HCT116 (cell line): Measurements from ENCODE around the gene TRIM4. TPM values are rescaled to one million over a fixed set of nuclear protein-coding genes. Genes with fewer than 3 reads are reported as not detected.

Experiments used
- ATAC-seq: fragments of 200-7000 bp; cut with Tn5 transposase; 2 replicates; pipeline ENCODE4 v1.9.1; 2020; ENCODE audit warnings: mild to moderate bottlenecking, moderate library complexity
- BruUV-seq: library from RNA; stranded (reverse); fragments of 400-500 nt; replicated peaks from 2 replicates; lab custom pipeline; 2021; lab: Mats Ljungman, UMichigan
- CTCF ChIA-PET: fragments of 300-600 bp; sonication (Branson Sonifier 250); formaldehyde crosslinking; loops from one replicate; lab custom pipeline; 2021; ENCODE audit warnings: antibody characterized with exemption; lab: Charles Lee
- POLR2A ChIA-PET: fragments of 300-600, 350-600 bp; sonication (Branson Sonifier 250); formaldehyde crosslinking; loops from one replicate; lab custom pipeline; 2021; ENCODE audit warnings: antibody characterized with exemption; lab: Charles Lee
- RAD21 ChIA-PET, 2 experiments: fragments of 300-600 bp; sonication (Branson Sonifier 250); formaldehyde crosslinking; loops; one replicate each; lab custom pipeline; 2023; ENCODE audit warnings: low total read pairs in 2 of 2; ENCODE audit not compliant: uncharacterized antibody in 2 of 2, unreplicated experiment in 2 of 2, low non-redundant PET in 1 of 2; lab: Charles Lee
- DNase-seq: peaks from one replicate; pipeline ENCODE4 v3.0.0-alpha.2; 2010; ENCODE audit warnings: low read depth, low spot score
- H2AFZ ChIP-seq: fragments of 200-600 bp; shearing (Covaris generic), sonication (generic); 2 replicates; pipeline ENCODE4 v1.6.1; 2017; ENCODE audit warnings: low read depth, mixed run types, mixed read lengths, antibody characterized with exemption, low read length; ENCODE audit not compliant: poor library complexity, severe bottlenecking
- H3K27ac ChIP-seq: 2 replicates; pipeline ENCODE4 v1.5.1; 2012; ENCODE audit warnings: low read depth, low read length
- H3K27me3 ChIP-seq: fragments of 200-600 bp; sonication (generic); 2 replicates; pipeline ENCODE4 v1.6.1; 2016; ENCODE audit warnings: mixed run types, low read length, mixed read lengths; ENCODE audit not compliant: insufficient read depth
- H3K36me3 ChIP-seq, 2 experiments: fragments of 200-500 bp in 1 of 2; fragments of 200-600 bp in 1 of 2; sonication (Bioruptor generic) in 1 of 2; sonication (generic) in 1 of 2; 2 replicates each; pipeline versions ENCODE4 v1.5.1 to v1.6.1; 2014 to 2016; ENCODE audit warnings: low read length in 2 of 2, inconsistent platforms in 1 of 2, mixed read lengths in 1 of 2, mixed run types in 1 of 2; ENCODE audit not compliant: insufficient read depth in 2 of 2, control insufficient read depth in 1 of 2
- H3K4me1 ChIP-seq, 2 experiments: fragments of 200-600 bp in 1 of 2; sonication (generic) in 1 of 2; 2 replicates each; pipeline versions ENCODE4 v1.5.1 to v1.6.1; 2012 to 2017; ENCODE audit warnings: low read length in 2 of 2, inconsistent platforms in 1 of 2, mild to moderate bottlenecking in 1 of 2, mixed read lengths in 1 of 2, mixed run types in 1 of 2, moderate library complexity in 1 of 2; ENCODE audit not compliant: insufficient read depth in 2 of 2, control insufficient read depth in 1 of 2
- H3K4me2 ChIP-seq: fragments of 200-600 bp; sonication (generic); 2 replicates; pipeline ENCODE4 v1.6.1; 2017; ENCODE audit warnings: mixed run types, low read length, mixed read lengths
- H3K4me3 ChIP-seq, 2 experiments: fragments of 200-600 bp in 1 of 2; sonication (generic) in 1 of 2; replicated peaks in 1 of 2; 2 replicates each; pipeline ENCODE4 v1.5.1; 2011 to 2016; ENCODE audit warnings: low read length in 2 of 2, control low read depth in 1 of 2, low read depth in 1 of 2, mild to moderate bottlenecking in 1 of 2, mixed read lengths in 1 of 2, mixed run types in 1 of 2
- H3K79me2 ChIP-seq: fragments of 200-600 bp; sonication (generic); 2 replicates; pipeline ENCODE4 v1.6.1; 2017; ENCODE audit warnings: mild to moderate bottlenecking, mixed run types, low read length, moderate library complexity, mixed read lengths; ENCODE audit not compliant: insufficient read depth
- H3K9ac ChIP-seq: fragments of 200-600 bp; sonication (generic); 2 replicates; pipeline ENCODE4 v1.6.1; 2016; ENCODE audit warnings: low read length, mixed read lengths
- H3K9me2 ChIP-seq: fragments of 200-600 bp; sonication (generic), shearing (Covaris generic); 2 replicates; pipeline ENCODE4 v1.6.1; 2017; ENCODE audit warnings: mixed run types, mild to moderate bottlenecking, moderate library complexity; ENCODE audit not compliant: insufficient read depth
- H3K9me3 ChIP-seq, 2 experiments: fragments of 200-500 bp in 1 of 2; fragments of 200-600 bp in 1 of 2; sonication (Bioruptor generic) in 1 of 2; sonication (generic) in 1 of 2; 2 replicates each; pipeline ENCODE4 v1.6.1; 2014 to 2017; ENCODE audit warnings: low read length in 2 of 2, mixed read lengths in 2 of 2, inconsistent platforms in 1 of 2, low read depth in 1 of 2, mild to moderate bottlenecking in 1 of 2, mixed run types in 1 of 2, moderate library complexity in 1 of 2; ENCODE audit not compliant: control insufficient read depth in 1 of 2, insufficient read depth in 1 of 2
- H4K20me1 ChIP-seq: fragments of 200-600 bp; sonication (generic), shearing (Covaris generic); 2 replicates; pipeline ENCODE4 v1.6.1; 2017; ENCODE audit warnings: mixed run types, mild to moderate bottlenecking, moderate library complexity; ENCODE audit not compliant: insufficient read depth
- ATF3 ChIP-seq: IDR thresholded peaks from 2 replicates; pipeline ENCODE4 v1.6.1; 2012
- CBX3 ChIP-seq: IDR thresholded peaks from 2 replicates; pipeline ENCODE4 v1.6.1; 2012; ENCODE audit warnings: low read depth
- CEBPB ChIP-seq: IDR thresholded peaks from 2 replicates; pipeline ENCODE4 v1.6.1; 2012; ENCODE audit warnings: low read depth
- ELF1 ChIP-seq: IDR thresholded peaks from 2 replicates; pipeline ENCODE4 v1.6.1; 2012; ENCODE audit warnings: low read depth, borderline replicate concordance
- EZH2 ChIP-seq: fragments of 200-600 bp; sonication (generic); IDR thresholded peaks from 2 replicates; pipeline ENCODE4 v1.6.1; 2017; ENCODE audit warnings: antibody characterized with exemption, mixed run types
- EZH2phosphoT487 ChIP-seq: fragments of 200-600 bp; IDR thresholded peaks from 2 replicates; pipeline ENCODE4 v1.6.1; 2018; ENCODE audit warnings: antibody characterized with exemption, borderline replicate concordance
- FOSL1 ChIP-seq: IDR thresholded peaks from 2 replicates; pipeline ENCODE4 v1.6.1; 2012; ENCODE audit warnings: low read depth
- JUND ChIP-seq: IDR thresholded peaks from 2 replicates; pipeline ENCODE4 v1.6.1; 2012
- MAX ChIP-seq: IDR thresholded peaks from 2 replicates; pipeline ENCODE4 v1.6.1; 2012
- POLR2AphosphoS5 ChIP-seq: IDR thresholded peaks from 2 replicates; pipeline ENCODE4 v1.6.1; 2011; ENCODE audit warnings: mild to moderate bottlenecking, low read depth, low read length, moderate library complexity
- REST ChIP-seq: IDR thresholded peaks from 2 replicates; pipeline ENCODE4 v1.6.1; 2012; ENCODE audit warnings: low read depth
- SP1 ChIP-seq: IDR thresholded peaks from 2 replicates; pipeline ENCODE4 v1.6.1; 2012; ENCODE audit warnings: low read depth
- SRF ChIP-seq: IDR thresholded peaks from 2 replicates; pipeline ENCODE4 v1.6.1; 2012; ENCODE audit warnings: low read depth
- TCF7L2 ChIP-seq: IDR thresholded peaks from 2 replicates; pipeline ENCODE4 v1.7.0; 2011; ENCODE audit warnings: borderline replicate concordance, inconsistent platforms; ENCODE audit not compliant: insufficient read depth, insufficient read length; ENCODE audit errors: extremely low read depth
- YY1 ChIP-seq: IDR thresholded peaks from 2 replicates; pipeline ENCODE4 v1.6.1; 2011; ENCODE audit warnings: low read length, low read depth, moderate library complexity, mild to moderate bottlenecking; ENCODE audit not compliant: insufficient replicate concordance; ENCODE audit errors: extremely low read depth
- ZBTB33 ChIP-seq: IDR thresholded peaks from 2 replicates; pipeline ENCODE4 v1.6.1; 2011; ENCODE audit warnings: mild to moderate bottlenecking, low read length, moderate library complexity; ENCODE audit not compliant: insufficient replicate concordance; ENCODE audit errors: extremely low read depth
- ZFX ChIP-seq: fragments of 450-650 bp; IDR thresholded peaks from 2 replicates; pipeline ENCODE4 v1.6.1; 2017
- ZNF274 ChIP-seq: fragments of 200-500 bp; sonication (Bioruptor generic); IDR thresholded peaks from 2 replicates; pipeline ENCODE4 v1.6.1; 2014; ENCODE audit warnings: mild to moderate bottlenecking, low read depth, low read length, inconsistent platforms
- intact Hi-C: fragments of 100-400 bp; cut with micrococcal nuclease; formaldehyde crosslinking; loops from 2 replicates; pipeline ENCODE4 v1.10.0; 2022
- total RNA-seq: library from RNA; stranded (reverse); gene quantifications from one replicate; pipeline ENCODE4 v1.2.1, GENCODE V29; 2021; ENCODE audit not compliant: unreplicated experiment
- TF ChIP-seq, protein P1 (sequence below), 3 experiments: fragments of 200-600 bp in 1 of 3; sonication (generic) in 1 of 3; IDR thresholded peaks in 2 of 3; conservative IDR thresholded peaks in 1 of 3; 2 replicates each; pipeline ENCODE4 v1.5.1; 2012 to 2017; ENCODE audit warnings: low read depth in 2 of 3, low read length in 2 of 3, antibody characterized with exemption in 1 of 3, borderline replicate concordance in 1 of 3, control low read depth in 1 of 3, mild to moderate bottlenecking in 1 of 3, mixed read lengths in 1 of 3, mixed run types in 1 of 3, moderate library complexity in 1 of 3; ENCODE audit not compliant: insufficient read depth in 1 of 3

The TRIM4 gene
- total RNA-seq, 1 experiment from 2014 or later: 25.1 TPM

- Histone ChIP-seq H3K4me3 (no peak overlapping the region), H3K27ac (no peak overlapping the region), H3K9ac (no peak overlapping the region), H3K4me2 (no peak overlapping the region), H3K4me1 (no peaks in the 10 kb centered on the region), H3K9me3 (no peaks in the 10 kb centered on the region), H2AFZ (no peak overlapping the region), H4K20me1 (no peaks in the 10 kb centered on the region), H3K79me2 (no peaks in the 10 kb centered on the region), H3K36me3 (no peaks in the 10 kb centered on the region), H3K9me2 (no peaks in the 10 kb centered on the region), H3K27me3 (peaks cover 3% of the 10 kb centered on the region; the same call in 1 of the 2 replicates)
- CTCF ChIA-PET: no interaction called here
- DNase-seq (no peak), ATAC-seq (no peak)
- no TSS peak for BruUV-seq
- POLR2A ChIA-PET: no interaction called here
- intact Hi-C loops: no loop called here
- TF ChIP-seq ZNF274 (no peak), EZH2phosphoT487 (no peak), ZBTB33 (no peak), SRF (no peak), ELF1 (no peak), CEBPB (no peak), REST (no peak), POLR2AphosphoS5 (no peak), SP1 (no peak), MAX (no peak), JUND (no peak), TCF7L2 (no peak), ZFX (no peak), EZH2 (no peak), FOSL1 (no peak), CBX3 (no peak), YY1 (no peak), ATF3 (no peak)
- TF ChIP-seq, protein P1, sequence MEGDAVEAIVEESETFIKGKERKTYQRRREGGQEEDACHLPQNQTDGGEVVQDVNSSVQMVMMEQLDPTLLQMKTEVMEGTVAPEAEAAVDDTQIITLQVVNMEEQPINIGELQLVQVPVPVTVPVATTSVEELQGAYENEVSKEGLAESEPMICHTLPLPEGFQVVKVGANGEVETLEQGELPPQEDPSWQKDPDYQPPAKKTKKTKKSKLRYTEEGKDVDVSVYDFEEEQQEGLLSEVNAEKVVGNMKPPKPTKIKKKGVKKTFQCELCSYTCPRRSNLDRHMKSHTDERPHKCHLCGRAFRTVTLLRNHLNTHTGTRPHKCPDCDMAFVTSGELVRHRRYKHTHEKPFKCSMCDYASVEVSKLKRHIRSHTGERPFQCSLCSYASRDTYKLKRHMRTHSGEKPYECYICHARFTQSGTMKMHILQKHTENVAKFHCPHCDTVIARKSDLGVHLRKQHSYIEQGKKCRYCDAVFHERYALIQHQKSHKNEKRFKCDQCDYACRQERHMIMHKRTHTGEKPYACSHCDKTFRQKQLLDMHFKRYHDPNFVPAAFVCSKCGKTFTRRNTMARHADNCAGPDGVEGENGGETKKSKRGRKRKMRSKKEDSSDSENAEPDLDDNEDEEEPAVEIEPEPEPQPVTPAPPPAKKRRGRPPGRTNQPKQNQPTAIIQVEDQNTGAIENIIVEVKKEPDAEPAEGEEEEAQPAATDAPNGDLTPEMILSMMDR (IDR thresholded peaks at IDR 0.05 in 2 of 3, conservative IDR thresholded peaks at IDR 0.05 in 1 of 3; ENCODE audit: borderline replicate concordance in 1 of 3, insufficient read depth in 1 of 3, low read depth in 2 of 3, low read length in 2 of 3): no peak
- RAD21 ChIA-PET: no interaction called here
Observed at GRCh38 chr7:99843808-99844207, 75.5 kb downstream of the TRIM4 start.
